Pancreas (tissue), 10 donors: ENCODE data around the gene HOXC13. TPM values are rescaled to one million over a fixed set of nuclear protein-coding genes. Genes with fewer than 3 reads are reported as not detected.

ENCODE experiments used
- ATAC-seq, 4 donors: fragments of 200-7000 bp; cut with Tn5 transposase; one replicate each; pipeline versions ENCODE4 v1.8.0 to v1.9.1; 2020; ENCODE audit warnings: mild to moderate bottlenecking in 4 of 4, moderate library complexity in 4 of 4
- DNase-seq, 6 donors: peaks; one replicate each; pipeline ENCODE4 v3.0.0-alpha.2; 2020
- FAIRE-seq: peaks from 2 replicates; lab custom pipeline; 2012; peaks lifted over from hg19 to GRCh38; lab: Jason Lieb, UNC
- H3K27ac ChIP-seq, 4 donors: fragments of 200-600 bp; sonication (generic); 1 replicate in 3 of 4; 2 replicates in 1 of 4; pipeline versions ENCODE4 v1.5.0 to v1.8.0; 2020
- H3K27me3 ChIP-seq, 4 donors: fragments of 200-600 bp; one replicate each; pipeline ENCODE4 v1.8.0; 2021
- H3K36me3 ChIP-seq, 3 donors: fragments of 200-600 bp; sonication (generic) in 1 of 3; one replicate each; pipeline versions ENCODE4 v1.5.0 to v1.8.0; 2020 to 2021
- H3K4me1 ChIP-seq, 3 donors: fragments of 200-600 bp; one replicate each; pipeline ENCODE4 v1.8.0; 2021
- H3K4me3 ChIP-seq, 4 donors: fragments of 200-600 bp; sonication (generic) in 2 of 4; one replicate each; pipeline versions ENCODE4 v1.5.0 to v1.8.0; 2020 to 2021
- H3K9me3 ChIP-seq, 4 donors: fragments of 200-600 bp; one replicate each; pipeline ENCODE4 v1.8.0; 2021
- CTCF ChIP-seq, 4 donors: fragments of 200-600 bp; sonication (generic) in 3 of 4; IDR thresholded peaks; one replicate each; pipeline versions ENCODE4 v1.5.0 to v1.8.0; 2021; ENCODE audit warnings: antibody characterized with exemption in 4 of 4
- WGBS, 2 donors: extraction: QIAGEN DNeasy Blood & Tissue Kit; methylation state at CpG; one replicate each; pipeline ENCODE4 v1.1.7; 2013; 5-methylcytosine and 5-hydroxymethylcytosine counted together
- intact Hi-C, 3 donors: fragments of 100-400 bp; cut with DNase I; formaldehyde crosslinking; loops; one replicate each; pipeline versions ENCODE4 v1.11.1 to v1.14.2; 2022
- polyA plus RNA-seq, 2 donors: library from polyadenylated mRNA; stranded (reverse); fragments of 200-250 nt; gene quantifications; one replicate each; pipeline ENCODE4 v1.2.3, GENCODE V29; 2013
- total RNA-seq, 6 donors: library from RNA; stranded (reverse); fragmentation: NEBNext Ultra II Directional in 4 of 6; extraction: Animal tissue kit (Norgen Biotek cat#: 25700) in 4 of 6; gene quantifications; one replicate each; pipeline versions ENCODE4 v1.2.1 to v1.2.4, GENCODE V29; 2021 to 2023
- donor health status: healthy with polysubstance abuse.
- donor health status: DM: no; HTN: no; CAD: no; lungs with moderate emphysema.
- donor health status: DM: no; HTN: no; CAD: no.
- donor health status: control.
- donor health status: control.
- donor health status: Bipolar disorder and iron deficiency.
- donor health status: DM: yes; HTN: yes; CAD: no.
- donor health status: DM: no; HTN: no; CAD: no.
- donor health status: DM: no; HTN: no; CAD: no.
- donor health status: DM: yes; HTN: yes; CAD: no.

HOXC13 gene
- total and polyA plus RNA-seq, 8 donors: 0.06 TPM; not detected in 7

- no peak for FAIRE-seq
- TF ChIP-seq CTCF (IDR thresholded peaks at IDR 0.05): no peak
- no peak overlapping the region for H3K4me3 ChIP-seq
- no peak for DNase-seq
- peaks cover 3 to 77% (median 12%) of the 10 kb centered on the region in 4 donors for H3K27me3 ChIP-seq
- H3K9me3 ChIP-seq: no peaks in the 10 kb centered on the region
- WGBS, 2 donors: 8% methylated on average over 31 of the region's 31 CpGs
- no peak for ATAC-seq
- H3K36me3 ChIP-seq: no peaks in the 10 kb centered on the region
- no peaks in the 10 kb centered on the region for H3K4me1 ChIP-seq
- H3K27ac ChIP-seq: no peak overlapping the region
- intact Hi-C loops: no loop called here
These were observed 10.4 kb upstream of the HOXC13 start for GRCh38 chr12:53928054-53928835.

- no peak for FAIRE-seq
- Histone ChIP-seq H3K4me3 (no peak overlapping the region), H3K9me3 (no peaks in the 10 kb centered on the region), H3K27ac (no peak overlapping the region), H3K4me1 (no peaks in the 10 kb centered on the region), H3K27me3 (peaks cover 3 to 78% (median 13%) of the 10 kb centered on the region in 4 donors), H3K36me3 (no peaks in the 10 kb centered on the region)
- TF ChIP-seq CTCF (IDR thresholded peaks at IDR 0.05): no peak
- 15 to 25% methylated on average over 4 of the region's 4 CpGs for WGBS, 2 donors
- no peak for DNase-seq
- ATAC-seq: no peak
- intact Hi-C loops: no loop called here
These were observed 9.1 kb upstream of the HOXC13 start for GRCh38 chr12:53929527-53929926.

DNA sequence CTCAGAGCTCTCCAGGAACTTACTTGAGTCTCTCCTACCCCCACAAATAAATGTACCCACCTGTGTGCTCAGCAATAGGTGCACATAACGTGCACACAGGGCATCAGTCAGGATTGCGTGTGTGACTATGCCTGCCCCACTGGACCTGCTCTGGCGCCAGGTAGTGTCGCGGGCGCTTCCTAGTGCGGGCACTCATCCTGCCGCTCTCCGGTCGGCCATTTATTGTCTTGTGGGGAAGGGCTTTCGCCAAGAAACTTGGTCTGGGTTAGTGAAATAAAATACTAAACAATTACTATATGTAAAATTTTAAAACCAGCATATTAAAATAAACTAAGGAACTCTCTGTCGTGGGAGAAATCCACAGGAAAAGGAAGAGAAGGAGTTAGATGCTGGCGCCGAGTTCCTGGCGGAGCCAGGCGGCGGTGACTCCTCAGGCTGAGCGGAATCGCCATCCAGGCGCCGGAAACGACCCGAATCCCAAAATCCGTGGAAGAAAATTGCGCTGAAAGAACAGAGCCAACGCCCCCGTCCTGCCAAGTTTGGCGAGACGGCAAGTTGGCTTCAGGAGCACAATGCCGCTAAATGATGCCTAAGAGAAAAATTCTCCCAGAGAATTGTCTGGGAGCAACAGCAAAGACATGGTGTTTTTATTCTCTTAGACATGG, 7.9 kb upstream of the HOXC13 start:
- H3K9me3 ChIP-seq: no peaks in the 10 kb centered on the region
- FAIRE-seq: no peak
- H3K4me3 ChIP-seq: no peak overlapping the region
- H3K4me1 ChIP-seq: no peaks in the 10 kb centered on the region
- WGBS, 2 donors: 6 to 7% methylated on average over 30 of the region's 30 CpGs
- TF ChIP-seq CTCF (IDR thresholded peaks at IDR 0.05): no peak
- peaks cover 3 to 79% (median 13%) of the 10 kb centered on the region in 4 donors for H3K27me3 ChIP-seq
- H3K27ac ChIP-seq: no peak overlapping the region
- intact Hi-C loops: no loop called here
- no peak for ATAC-seq
- no peak for DNase-seq
- no peaks in the 10 kb centered on the region for H3K36me3 ChIP-seq

- Histone ChIP-seq H3K9me3 (no peaks in the 10 kb centered on the region), H3K27me3 (peaks cover 3 to 74% (median 11%) of the 10 kb centered on the region in 4 donors), H3K4me3 (no peak overlapping the region), H3K4me1 (no peaks in the 10 kb centered on the region), H3K27ac (no peak overlapping the region), H3K36me3 (no peaks in the 10 kb centered on the region)
- ATAC-seq: no peak
- FAIRE-seq: no peak
- no peak for DNase-seq
- WGBS, 2 donors: 35 to 48% methylated on average over 4 of the region's 4 CpGs
- TF ChIP-seq CTCF (IDR thresholded peaks at IDR 0.05): no peak
- intact Hi-C loops: no loop called here
These were observed 6.6 kb upstream of the HOXC13 start for GRCh38 chr12:53931844-53932581.
